ENCODE data around the gene ACOT2. TPM values are rescaled to one million over a fixed set of nuclear protein-coding genes. Genes with fewer than 3 reads are reported as not detected.

Gene ACOT2
- total and polyA plus RNA-seq, 12 donors, result 54.9 to 267 (median 153) TPM

- peak overlapping the region; percentile 49 to 67 (median 63) for H3K4me3 ChIP-seq
- peak overlapping the region in 9 of 10 donors; percentile 70 to 88 (median 79) for H3K27ac ChIP-seq
- no peaks in the 10 kb centered on the region for H3K36me3 ChIP-seq
- ATAC-seq (peak in 7 of 8 donors; percentile 7 to 47 (median 25)), DNase-seq (no peak)
- H3K27me3 ChIP-seq, result peaks cover 0 to 8% (median 0%) of the 10 kb centered on the region in 7 donors
- 5 to 7% methylated on average over 13 of the region's 13 CpGs for WGBS, 2 donors
- intact Hi-C loops (cut with DNase I), result no loop called here
- H3K4me1 ChIP-seq, result peaks cover 0 to 11% (median 0%) of the 10 kb centered on the region in 9 donors
- no peak for TF ChIP-seq CTCF (IDR thresholded peaks at IDR 0.05)
- H3K9me3 ChIP-seq, result peaks cover 0 to 5% (median 0%) of the 10 kb centered on the region in 11 donors
Measured at GRCh38 chr14:73613046-73613383, 44.0 kb downstream of the ACOT2 start.

- intact Hi-C loops (cut with DNase I), result no loop called here
- no peak for DNase-seq
Measured at GRCh38 chr14:73613419-73613963, 44.5 kb downstream of the ACOT2 start.

DNA sequence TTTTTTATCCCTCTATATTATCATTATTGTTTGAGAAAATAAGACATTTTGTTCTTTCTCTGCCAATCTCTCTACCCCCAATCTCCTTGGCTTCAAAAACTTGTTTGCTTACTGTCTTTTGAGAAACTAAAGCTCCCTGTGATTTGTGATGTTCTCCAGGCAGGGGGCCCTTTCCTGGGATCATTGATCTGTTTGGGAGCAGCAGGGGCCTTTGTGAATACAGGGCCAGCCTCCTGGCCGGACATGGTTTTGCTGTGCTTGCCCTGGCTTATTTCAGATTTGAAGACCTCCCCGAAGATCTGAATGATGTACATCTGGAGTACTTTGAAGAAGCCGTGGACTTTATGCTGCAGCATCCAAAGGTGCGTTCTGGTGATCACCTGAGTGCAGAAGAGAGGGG is 47.8 kb downstream of the ACOT2 start:
- Histone ChIP-seq H3K27me3 (peaks cover 0 to 8% (median 0%) of the 10 kb centered on the region in 7 donors), H3K4me1 (peaks cover 0 to 10% (median 0%) of the 10 kb centered on the region in 9 donors), H3K36me3 (no peaks in the 10 kb centered on the region), H3K27ac (no peak overlapping the region), H3K9me3 (no peaks in the 10 kb centered on the region), H3K4me3 (no peak overlapping the region)
- DNase-seq, result no peak
- no peak for ATAC-seq
- intact Hi-C loops (cut with DNase I), result no loop called here
- no peak for TF ChIP-seq CTCF (IDR thresholded peaks at IDR 0.05)
- WGBS, 2 donors, result 81 to 82% methylated on average over 4 of the region's 4 CpGs

More at GRCh38 chr14:73613419-73613963, 44.5 kb downstream of the ACOT2 start:
- Histone ChIP-seq H3K27ac (peak overlapping the region in 2 of 10 donors; percentile 76 to 81), H3K4me1 (peaks cover 0 to 11% (median 0%) of the 10 kb centered on the region in 9 donors), H3K27me3 (peaks cover 0 to 8% (median 0%) of the 10 kb centered on the region in 7 donors), H3K9me3 (peaks cover 0 to 5% (median 0%) of the 10 kb centered on the region in 11 donors), H3K4me3 (peak overlapping the region in 6 of 10 donors; percentile 61 to 67 (median 64)), H3K36me3 (no peaks in the 10 kb centered on the region)
- TF ChIP-seq CTCF (IDR thresholded peaks at IDR 0.05), result no peak
- 89 to 97% methylated on average over 3 of the region's 3 CpGs for WGBS, 2 donors
- no peak for ATAC-seq

DNA sequence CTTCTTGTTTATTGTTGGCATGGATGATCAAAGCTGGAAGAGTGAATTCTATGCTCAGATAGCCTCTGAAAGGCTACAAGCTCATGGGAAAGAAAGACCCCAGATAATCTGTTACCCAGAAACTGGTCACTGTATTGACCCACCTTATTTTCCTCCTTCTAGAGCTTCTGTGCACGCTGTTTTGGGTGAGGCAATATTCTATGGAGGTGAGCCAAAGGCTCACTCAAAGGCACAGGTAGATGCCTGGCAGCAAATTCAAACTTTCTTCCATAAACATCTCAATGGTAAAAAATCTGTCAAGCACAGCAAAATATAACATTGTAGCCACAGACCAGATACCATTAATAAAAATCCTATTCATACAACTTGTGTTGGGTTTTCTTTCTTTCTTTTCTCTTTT is 50.5 kb downstream of the ACOT2 start:
- intact Hi-C loops (cut with DNase I), result no loop called here
- DNase-seq (no peak), ATAC-seq (no peak)
- 81 to 96% methylated on average over 1 of the region's 1 CpG for WGBS, 2 donors
- H3K36me3 ChIP-seq, result no peaks in the 10 kb centered on the region
- no peak for TF ChIP-seq CTCF (IDR thresholded peaks at IDR 0.05)
- no peak overlapping the region for H3K4me3 ChIP-seq
- no peaks in the 10 kb centered on the region for H3K27me3 ChIP-seq
- no peaks in the 10 kb centered on the region for H3K9me3 ChIP-seq
- no peak overlapping the region for H3K27ac ChIP-seq
- H3K4me1 ChIP-seq, result no peaks in the 10 kb centered on the region
